Kidney (tissue), 14 donors: Measurements from ENCODE around the gene NT5C2. TPM values are rescaled to one million over a fixed set of nuclear protein-coding genes. Genes with fewer than 3 reads are reported as not detected.

Experiments
- DNase-seq, 5 donors: peaks; one replicate each; pipeline ENCODE4 v3.0.0-alpha.2; 2013 to 2020
- FAIRE-seq: peaks from 2 replicates; lab custom pipeline; 2012; peaks lifted over from hg19 to GRCh38; lab: Jason Lieb, UNC
- H3K27ac ChIP-seq, 2 donors: one replicate each; pipeline ENCODE4 v1.7.0; 2013; ENCODE audit warnings: low read depth in 2 of 2, low read length in 2 of 2, inconsistent platforms in 1 of 2
- H3K27me3 ChIP-seq: one replicate; pipeline ENCODE4 v1.7.1; 2013; ENCODE audit warnings: low read length, inconsistent platforms; ENCODE audit not compliant: control insufficient read depth, insufficient read depth
- H3K36me3 ChIP-seq, 3 donors: one replicate each; pipeline versions ENCODE4 v1.7.0 to v1.7.1; 2013; ENCODE audit warnings: low read length in 3 of 3, control low read depth in 1 of 3, inconsistent platforms in 1 of 3; ENCODE audit not compliant: insufficient read depth in 3 of 3, control insufficient read depth in 2 of 3
- H3K4me1 ChIP-seq, 3 donors: one replicate each; pipeline versions ENCODE4 v1.7.0 to v1.7.1; 2013; ENCODE audit warnings: low read length in 3 of 3, inconsistent platforms in 1 of 3, low read depth in 1 of 3; ENCODE audit not compliant: control insufficient read depth in 2 of 3, insufficient read depth in 2 of 3
- H3K4me3 ChIP-seq, 3 donors: one replicate each; pipeline versions ENCODE4 v1.7.0 to v1.8.1; 2013; ENCODE audit warnings: low read length in 3 of 3, control low read depth in 1 of 3, inconsistent platforms in 1 of 3
- H3K9ac ChIP-seq, 3 donors: one replicate each; pipeline versions ENCODE4 v1.7.0 to v1.7.1; 2013; ENCODE audit warnings: low read length in 3 of 3, control low read depth in 1 of 3, inconsistent platforms in 1 of 3
- H3K9me3 ChIP-seq, 3 donors: one replicate each; pipeline versions ENCODE4 v1.7.0 to v1.7.1; 2013; ENCODE audit warnings: low read length in 3 of 3, control low read depth in 1 of 3, inconsistent platforms in 1 of 3; ENCODE audit not compliant: control insufficient read depth in 2 of 3, insufficient read depth in 1 of 3
- CTCF ChIP-seq: IDR thresholded peaks from 3 replicates; pipeline ENCODE4 v1.5.1; 2012; ENCODE audit warnings: mild to moderate bottlenecking, moderate library complexity, borderline replicate concordance; ENCODE audit not compliant: insufficient read depth; ENCODE audit errors: extremely low read depth
- intact Hi-C: fragments of 100-400 bp; cut with DNase I; formaldehyde crosslinking; loops from one replicate; pipeline ENCODE4 v1.11.1; 2022
- polyA plus RNA-seq: library from polyadenylated mRNA; stranded (reverse); fragments of 350-450 nt; fragmentation: Illumina TruSeq; extraction: RNeasy Lipid Tissue Mini Kit (QIAGEN cat#74804); gene quantifications from one replicate; pipeline ENCODE4 v1.2.3, GENCODE V29; 2014; ENCODE audit warnings: low read depth, low replicate concordance; ENCODE audit not compliant: insufficient read depth
- total RNA-seq: library from RNA; stranded (reverse); fragmentation: NEBNext Ultra II Directional; extraction: Animal tissue kit (Norgen Biotek cat#: 25700); gene quantifications from one replicate; pipeline ENCODE4 v1.2.1, GENCODE V29; 2021
- donor health status: control.
- donor health status: control.
- donor health status: control.
- donor health status: control.
- donor health status: control.
- donor health status: DM: yes; HTN: yes; CAD: no.
- donor health status: Normal renal cell carcinoma (clear cell type).

Gene NT5C2
- total and polyA plus RNA-seq, 2 donors from 2014 or later = 30.9 to 91.7 TPM

- H3K4me1 ChIP-seq = peaks cover 0 to 9% (median 3%) of the 10 kb centered on the region in 3 donors
- H3K27me3 ChIP-seq = no peaks in the 10 kb centered on the region
- intact Hi-C loops = no loop called here
- H3K9ac ChIP-seq = no peak overlapping the region
- DNase-seq (no peak), FAIRE-seq (peak; percentile 68)
- H3K9me3 ChIP-seq = no peaks in the 10 kb centered on the region
- H3K27ac ChIP-seq = peak overlapping the region; percentile 18 to 41
- H3K36me3 ChIP-seq = no peaks in the 10 kb centered on the region
- H3K4me3 ChIP-seq = no peak overlapping the region
- no peak for TF ChIP-seq CTCF
These were observed 71.9 kb downstream of the NT5C2 start for GRCh38 chr10:103120977-103121735.

GRCh38 chr10:103120546-103120945, 72.5 kb downstream of the NT5C2 start:
- Histone ChIP-seq H3K9me3 (no peaks in the 10 kb centered on the region), H3K4me3 (no peak overlapping the region), H3K9ac (no peak overlapping the region), H3K27ac (peak overlapping the region; percentile 35 to 41), H3K36me3 (no peaks in the 10 kb centered on the region), H3K4me1 (peaks cover 0 to 9% (median 3%) of the 10 kb centered on the region in 3 donors), H3K27me3 (no peaks in the 10 kb centered on the region)
- DNase-seq = no peak
- FAIRE-seq = no peak
- intact Hi-C loops = no loop called here
- no peak for TF ChIP-seq CTCF

GRCh38 chr10:103117247-103117646, 75.8 kb downstream of the NT5C2 start:
- Histone ChIP-seq H3K4me1 (peaks cover 0 to under 1% (median 0%) of the 10 kb centered on the region in 3 donors), H3K36me3 (no peaks in the 10 kb centered on the region), H3K4me3 (no peak overlapping the region), H3K27me3 (no peaks in the 10 kb centered on the region), H3K27ac (no peak overlapping the region), H3K9me3 (no peaks in the 10 kb centered on the region), H3K9ac (no peak overlapping the region)
- no peak for TF ChIP-seq CTCF
- no peak for DNase-seq
- intact Hi-C loops = no loop called here
- FAIRE-seq = no peak
